K562 (cell line): ENCODE measurements around the gene NUFIP1. TPM values are rescaled to one million over a fixed set of nuclear protein-coding genes. Genes with fewer than 3 reads are reported as not detected.

Experiments
- E2F3 ChIP-seq: fragments of 250-450 bp; sonication (Bioruptor Pico); IDR thresholded peaks from 2 replicates; pipeline ENCODE4 v1.4.0; 2020; ENCODE audit warnings: mild to moderate bottlenecking
- MCM7 ChIP-seq, 2 experiments: fragments of 450-650 bp; IDR thresholded peaks; 2 replicates each; pipeline ENCODE4 v1.6.1; 2016 to 2018
- MEF2D ChIP-seq: conservative IDR thresholded peaks from 2 replicates; pipeline ENCODE4 v1.6.1; 2016; ENCODE audit warnings: low read depth, missing genetic modification characterization, missing compliant biosample characterization
- MYBL2 ChIP-seq, 2 experiments: fragments of 450-650 bp in 1 of 2; sonication (generic) in 1 of 2; formaldehyde crosslinking in 1 of 2; IDR thresholded peaks; 2 replicates each; pipeline versions ENCODE4 v1.6.1 to v1.8.1; 2017 to 2022; ENCODE audit warnings: borderline replicate concordance in 1 of 2, inconsistent platforms in 1 of 2, low read depth in 1 of 2, mild to moderate bottlenecking in 1 of 2, missing genetic modification reagents in 1 of 2, moderate library complexity in 1 of 2
- RCOR1 ChIP-seq, 2 experiments: IDR thresholded peaks; 2 replicates each; pipeline ENCODE4 v1.6.1; 2012; ENCODE audit warnings: low read depth in 2 of 2, low read length in 2 of 2, borderline replicate concordance in 1 of 2, improper control_type of control experiment in 1 of 2
- SMARCC2 ChIP-seq: fragments of 450-650 bp; IDR thresholded peaks from 2 replicates; pipeline ENCODE4 v1.6.1; 2017; ENCODE audit warnings: antibody characterized with exemption, moderate library complexity, mild to moderate bottlenecking, low read depth
- ZNF384 ChIP-seq: IDR thresholded peaks from 2 replicates; pipeline ENCODE4 v1.6.1; 2012; ENCODE audit warnings: low read depth, low read length, improper control_type of control experiment
- ZNF586 ChIP-seq: fragments of 450-650 bp; formaldehyde crosslinking; conservative IDR thresholded peaks from 2 replicates; pipeline ENCODE4 v1.4.0; 2020; ENCODE audit warnings: mild to moderate bottlenecking, moderate library complexity
- ZNF707 ChIP-seq: fragments of 250-450 bp; sonication (Bioruptor Pico); conservative IDR thresholded peaks from 2 replicates; pipeline ENCODE4 v1.8.0; 2022; ENCODE audit warnings: inconsistent platforms, mild to moderate bottlenecking, moderate library complexity
- ZNF77 ChIP-seq: fragments of 250-450 bp; sonication (Bioruptor Pico); IDR thresholded peaks from 2 replicates; pipeline ENCODE4 v1.5.0; 2020
- polyA plus RNA-seq, 8 experiments: library from polyadenylated mRNA; depleted of rRNA in 4 of 8; stranded (reverse) in 5 of 8; unstranded in 3 of 8; fragments of >200 nt; fragmentation: Nextera tagmentation in 2 of 8; fragmentation: Illumina TruSeq in 1 of 8; extraction: Ambion mirVana in 2 of 8; extraction: Trizol in 1 of 8; gene quantifications; 2 replicates each; pipeline versions ENCODE4 v1.2.1 to v1.2.3, GENCODE V29; 2011 to 2014; ENCODE audit warnings: inconsistent platforms in 1 of 8, missing spikeins in 1 of 8
- total RNA-seq, 7 experiments: library from RNA; depleted of rRNA in 6 of 7; stranded (reverse); fragments of >200 nt in 6 of 7; fragmentation: Illumina TruSeq in 2 of 7; extraction: Trizol in 2 of 7; gene quantifications; 2 replicates each; pipeline versions ENCODE4 v1.2.1 to v1.2.3, GENCODE V29; 2011 to 2021; ENCODE audit warnings: low replicate concordance in 1 of 7
- TF ChIP-seq, protein P1 (sequence below), 2 experiments: fragments of 250-450 bp in 1 of 2; fragments of 450-650 bp in 1 of 2; sonication (Bioruptor Pico) in 1 of 2; IDR thresholded peaks; 2 replicates each; pipeline versions ENCODE4 v1.6.1 to v1.8.0; 2016 to 2021; ENCODE audit warnings: mild to moderate bottlenecking in 2 of 2, moderate library complexity in 2 of 2, missing compliant biosample characterization in 1 of 2, missing genetic modification characterization in 1 of 2
- TF ChIP-seq, protein P2 (sequence below): sonication (generic); formaldehyde crosslinking; IDR thresholded peaks from 2 replicates; pipeline ENCODE4 v1.8.0; 2023; ENCODE audit warnings: mild to moderate bottlenecking, missing genetic modification reagents
- TF ChIP-seq, protein P3 (sequence below): IDR thresholded peaks from 2 replicates; pipeline ENCODE4 v1.6.1; 2011; ENCODE audit warnings: borderline replicate concordance, low read depth, mild to moderate bottlenecking, moderate library complexity, low read length; ENCODE audit not compliant: insufficient read depth, poor library complexity, severe bottlenecking
- TF ChIP-seq, protein P4 (sequence below): IDR thresholded peaks from 3 replicates; pipeline ENCODE4 v1.6.1; 2011; ENCODE audit warnings: borderline replicate concordance, mild to moderate bottlenecking, moderate library complexity; ENCODE audit not compliant: insufficient read length; ENCODE audit errors: extremely low read depth
- TF ChIP-seq, protein P5 (sequence below): fragments of 450-650 bp; IDR thresholded peaks from 2 replicates; pipeline ENCODE4 v1.6.1; 2016; ENCODE audit warnings: mild to moderate bottlenecking

The NUFIP1 gene
- total and polyA plus RNA-seq, 9 of the 15 experiments (the other 6 are each of a cell fraction or from before 2014, with no cell fraction given): 2.6 to 9.7 (median 4.1) TPM

DNA sequence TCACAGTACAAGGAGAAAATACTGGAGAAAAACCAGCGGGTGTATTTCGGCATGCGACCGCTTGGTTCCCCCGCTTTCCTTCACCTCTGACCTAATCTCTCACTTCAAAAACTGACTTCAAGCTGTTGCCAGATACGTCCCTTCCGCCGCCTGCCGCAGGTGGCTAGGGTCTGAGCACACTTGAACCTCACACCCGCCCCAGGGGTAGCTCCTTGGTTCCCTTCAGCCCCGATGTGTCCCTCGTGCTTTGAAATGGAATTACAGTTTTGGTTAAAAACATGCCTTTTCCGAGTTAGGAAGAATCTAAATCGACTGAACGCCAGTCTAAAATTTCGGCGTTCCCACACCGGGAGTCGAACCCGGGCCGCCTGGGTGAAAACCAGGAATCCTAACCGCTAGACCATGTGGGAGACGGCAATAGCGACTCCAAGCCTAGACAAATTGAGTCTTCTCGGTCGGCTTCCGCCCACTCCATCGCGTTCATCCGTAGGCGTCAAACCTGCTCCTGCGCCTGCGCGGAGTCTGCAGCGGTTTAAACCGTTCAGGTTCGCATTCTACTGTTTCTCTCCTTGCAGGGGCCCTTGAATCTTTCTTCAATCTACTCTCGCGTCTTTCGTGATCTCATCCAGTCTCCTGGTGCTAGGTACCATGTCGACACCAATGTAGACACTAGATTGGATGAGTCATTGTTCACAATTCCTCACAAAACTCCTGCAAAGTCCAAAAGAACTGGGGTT, 71.5 kb downstream of the NUFIP1 start (continued):
- TF ChIP-seq ZNF384 (no peak), MYBL2 (IDR thresholded peaks at IDR 0.05; ENCODE audit: low read depth) (peak; percentile 96), MYBL2 (CRISPR knock-in tag; IDR thresholded peaks at IDR 0.05; ENCODE audit: borderline replicate concordance) (no peak), ZNF77 (CRISPR knock-in tag) (no peak), MEF2D (no peak), MCM7 (IDR thresholded peaks at IDR 0.05) (no peak), E2F3 (CRISPR knock-in tag) (no peak), ZNF586 (no peak), ZNF707 (CRISPR knock-in tag) (no peak), RCOR1 (IDR thresholded peaks at IDR 0.05; ENCODE audit: borderline replicate concordance in 1 of 2, low read depth in 2 of 2, low read length in 2 of 2) (peak in 1 of 2 experiments; percentile 47; a peak in 2 of 4 replicates), SMARCC2 (no peak)
- TF ChIP-seq, protein P1, sequence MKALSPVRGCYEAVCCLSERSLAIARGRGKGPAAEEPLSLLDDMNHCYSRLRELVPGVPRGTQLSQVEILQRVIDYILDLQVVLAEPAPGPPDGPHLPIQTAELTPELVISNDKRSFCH (CRISPR knock-in tag; IDR thresholded peaks at IDR 0.05): no peak
- TF ChIP-seq, protein P1 (tag; IDR thresholded peaks at IDR 0.05): no peak
- TF ChIP-seq, protein P2, sequence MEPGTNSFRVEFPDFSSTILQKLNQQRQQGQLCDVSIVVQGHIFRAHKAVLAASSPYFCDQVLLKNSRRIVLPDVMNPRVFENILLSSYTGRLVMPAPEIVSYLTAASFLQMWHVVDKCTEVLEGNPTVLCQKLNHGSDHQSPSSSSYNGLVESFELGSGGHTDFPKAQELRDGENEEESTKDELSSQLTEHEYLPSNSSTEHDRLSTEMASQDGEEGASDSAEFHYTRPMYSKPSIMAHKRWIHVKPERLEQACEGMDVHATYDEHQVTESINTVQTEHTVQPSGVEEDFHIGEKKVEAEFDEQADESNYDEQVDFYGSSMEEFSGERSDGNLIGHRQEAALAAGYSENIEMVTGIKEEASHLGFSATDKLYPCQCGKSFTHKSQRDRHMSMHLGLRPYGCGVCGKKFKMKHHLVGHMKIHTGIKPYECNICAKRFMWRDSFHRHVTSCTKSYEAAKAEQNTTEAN: no peak
- TF ChIP-seq, protein P3, sequence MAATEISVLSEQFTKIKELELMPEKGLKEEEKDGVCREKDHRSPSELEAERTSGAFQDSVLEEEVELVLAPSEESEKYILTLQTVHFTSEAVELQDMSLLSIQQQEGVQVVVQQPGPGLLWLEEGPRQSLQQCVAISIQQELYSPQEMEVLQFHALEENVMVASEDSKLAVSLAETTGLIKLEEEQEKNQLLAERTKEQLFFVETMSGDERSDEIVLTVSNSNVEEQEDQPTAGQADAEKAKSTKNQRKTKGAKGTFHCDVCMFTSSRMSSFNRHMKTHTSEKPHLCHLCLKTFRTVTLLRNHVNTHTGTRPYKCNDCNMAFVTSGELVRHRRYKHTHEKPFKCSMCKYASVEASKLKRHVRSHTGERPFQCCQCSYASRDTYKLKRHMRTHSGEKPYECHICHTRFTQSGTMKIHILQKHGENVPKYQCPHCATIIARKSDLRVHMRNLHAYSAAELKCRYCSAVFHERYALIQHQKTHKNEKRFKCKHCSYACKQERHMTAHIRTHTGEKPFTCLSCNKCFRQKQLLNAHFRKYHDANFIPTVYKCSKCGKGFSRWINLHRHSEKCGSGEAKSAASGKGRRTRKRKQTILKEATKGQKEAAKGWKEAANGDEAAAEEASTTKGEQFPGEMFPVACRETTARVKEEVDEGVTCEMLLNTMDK: no peak
- TF ChIP-seq, protein P4, sequence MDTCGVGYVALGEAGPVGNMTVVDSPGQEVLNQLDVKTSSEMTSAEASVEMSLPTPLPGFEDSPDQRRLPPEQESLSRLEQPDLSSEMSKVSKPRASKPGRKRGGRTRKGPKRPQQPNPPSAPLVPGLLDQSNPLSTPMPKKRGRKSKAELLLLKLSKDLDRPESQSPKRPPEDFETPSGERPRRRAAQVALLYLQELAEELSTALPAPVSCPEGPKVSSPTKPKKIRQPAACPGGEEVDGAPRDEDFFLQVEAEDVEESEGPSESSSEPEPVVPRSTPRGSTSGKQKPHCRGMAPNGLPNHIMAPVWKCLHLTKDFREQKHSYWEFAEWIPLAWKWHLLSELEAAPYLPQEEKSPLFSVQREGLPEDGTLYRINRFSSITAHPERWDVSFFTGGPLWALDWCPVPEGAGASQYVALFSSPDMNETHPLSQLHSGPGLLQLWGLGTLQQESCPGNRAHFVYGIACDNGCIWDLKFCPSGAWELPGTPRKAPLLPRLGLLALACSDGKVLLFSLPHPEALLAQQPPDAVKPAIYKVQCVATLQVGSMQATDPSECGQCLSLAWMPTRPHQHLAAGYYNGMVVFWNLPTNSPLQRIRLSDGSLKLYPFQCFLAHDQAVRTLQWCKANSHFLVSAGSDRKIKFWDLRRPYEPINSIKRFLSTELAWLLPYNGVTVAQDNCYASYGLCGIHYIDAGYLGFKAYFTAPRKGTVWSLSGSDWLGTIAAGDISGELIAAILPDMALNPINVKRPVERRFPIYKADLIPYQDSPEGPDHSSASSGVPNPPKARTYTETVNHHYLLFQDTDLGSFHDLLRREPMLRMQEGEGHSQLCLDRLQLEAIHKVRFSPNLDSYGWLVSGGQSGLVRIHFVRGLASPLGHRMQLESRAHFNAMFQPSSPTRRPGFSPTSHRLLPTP: peak; percentile 59
- TF ChIP-seq, protein P5, sequence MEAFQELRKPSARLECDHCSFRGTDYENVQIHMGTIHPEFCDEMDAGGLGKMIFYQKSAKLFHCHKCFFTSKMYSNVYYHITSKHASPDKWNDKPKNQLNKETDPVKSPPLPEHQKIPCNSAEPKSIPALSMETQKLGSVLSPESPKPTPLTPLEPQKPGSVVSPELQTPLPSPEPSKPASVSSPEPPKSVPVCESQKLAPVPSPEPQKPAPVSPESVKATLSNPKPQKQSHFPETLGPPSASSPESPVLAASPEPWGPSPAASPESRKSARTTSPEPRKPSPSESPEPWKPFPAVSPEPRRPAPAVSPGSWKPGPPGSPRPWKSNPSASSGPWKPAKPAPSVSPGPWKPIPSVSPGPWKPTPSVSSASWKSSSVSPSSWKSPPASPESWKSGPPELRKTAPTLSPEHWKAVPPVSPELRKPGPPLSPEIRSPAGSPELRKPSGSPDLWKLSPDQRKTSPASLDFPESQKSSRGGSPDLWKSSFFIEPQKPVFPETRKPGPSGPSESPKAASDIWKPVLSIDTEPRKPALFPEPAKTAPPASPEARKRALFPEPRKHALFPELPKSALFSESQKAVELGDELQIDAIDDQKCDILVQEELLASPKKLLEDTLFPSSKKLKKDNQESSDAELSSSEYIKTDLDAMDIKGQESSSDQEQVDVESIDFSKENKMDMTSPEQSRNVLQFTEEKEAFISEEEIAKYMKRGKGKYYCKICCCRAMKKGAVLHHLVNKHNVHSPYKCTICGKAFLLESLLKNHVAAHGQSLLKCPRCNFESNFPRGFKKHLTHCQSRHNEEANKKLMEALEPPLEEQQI: no peak
